PC-3 (cell line): Measurements from ENCODE around the gene TEX2. TPM values are rescaled to one million over a fixed set of nuclear protein-coding genes. Genes with fewer than 3 reads are reported as not detected.

ENCODE experiments used
- ATAC-seq: fragments of 200-7000 bp; cut with Tn5 transposase; 2 replicates; pipeline ENCODE4 v1.9.1; 2020; ENCODE audit warnings: mild to moderate bottlenecking, moderate library complexity
- BruUV-seq: library from RNA; stranded (reverse); fragments of 400-500 nt; replicated peaks from 2 replicates; lab custom pipeline; 2021; lab: Mats Ljungman, UMichigan
- CTCF ChIA-PET: fragments of 300-600 bp; sonication (Branson Sonifier 250); formaldehyde crosslinking; loops from one replicate; lab custom pipeline; 2022; ENCODE audit warnings: antibody characterized with exemption; lab: Charles Lee
- POLR2A ChIA-PET: fragments of 300-600 bp; sonication (Branson Sonifier 250); formaldehyde crosslinking; loops from one replicate; lab custom pipeline; 2022; ENCODE audit warnings: antibody characterized with exemption; ENCODE audit not compliant: unreplicated experiment; lab: Charles Lee
- DNase-seq: peaks from one replicate; pipeline ENCODE4 v3.0.0-alpha.2; 2015
- H2AFZ ChIP-seq: fragments of 300-600 bp; sonication (generic); 2 replicates; pipeline ENCODE4 v1.6.0; 2016; ENCODE audit warnings: antibody characterized with exemption, low read length
- H3F3A ChIP-seq: fragments of 300-600 bp; sonication (generic); one replicate; pipeline ENCODE4 v1.6.0; 2017; ENCODE audit warnings: antibody characterized with exemption, low read length, control low read depth, mild to moderate bottlenecking; ENCODE audit not compliant: unreplicated experiment
- H3K27ac ChIP-seq: fragments of 300-600 bp; sonication (generic); 2 replicates; pipeline ENCODE4 v1.5.1; 2016; ENCODE audit warnings: mild to moderate bottlenecking, low read length
- H3K27me3 ChIP-seq: fragments of 300-600 bp; sonication (generic); 2 replicates; pipeline ENCODE4 v1.6.1; 2016; ENCODE audit warnings: low read length, mixed read lengths
- H3K36me3 ChIP-seq: fragments of 300-600 bp; sonication (generic); 2 replicates; pipeline ENCODE4 v1.6.1; 2016; ENCODE audit warnings: low read depth, mixed run types, low read length, mixed read lengths
- H3K4me1 ChIP-seq: fragments of 300-600 bp; sonication (generic); 2 replicates; pipeline ENCODE4 v1.5.1; 2016; ENCODE audit warnings: low read length; ENCODE audit not compliant: insufficient read depth
- H3K4me2 ChIP-seq: fragments of 300-600 bp; sonication (generic); 2 replicates; pipeline ENCODE4 v1.6.0; 2016; ENCODE audit warnings: low read length
- H3K4me3 ChIP-seq: fragments of 300-600 bp; sonication (generic); 2 replicates; pipeline ENCODE4 v1.5.1; 2016; ENCODE audit warnings: mild to moderate bottlenecking, low read length, mixed read lengths
- H3K79me2 ChIP-seq: fragments of 300-600 bp; sonication (generic); 2 replicates; pipeline ENCODE4 v1.6.1; 2017; ENCODE audit warnings: low read length, mixed read lengths
- H3K9ac ChIP-seq: fragments of 300-600 bp; sonication (generic); 2 replicates; pipeline ENCODE4 v1.6.0; 2016; ENCODE audit warnings: mild to moderate bottlenecking, low read length
- H3K9me2 ChIP-seq: fragments of 300-600 bp; sonication (generic); replicated peaks from 2 replicates; pipeline ENCODE4 v1.6.1; 2016; ENCODE audit warnings: mixed run types, low read length, mixed read lengths
- H3K9me3 ChIP-seq: fragments of 300-600 bp; sonication (generic); 2 replicates; pipeline ENCODE4 v1.6.1; 2016; ENCODE audit warnings: low read length, mixed read lengths
- H4K20me1 ChIP-seq: fragments of 300-600 bp; sonication (generic); 2 replicates; pipeline ENCODE4 v1.6.1; 2016; ENCODE audit warnings: low read length, mixed read lengths
- EZH2 ChIP-seq: fragments of 300-600 bp; sonication (generic); IDR thresholded peaks from one replicate; pipeline ENCODE4 v1.6.1; 2017; ENCODE audit warnings: antibody characterized with exemption, mild to moderate bottlenecking, low read length; ENCODE audit not compliant: unreplicated experiment
- EZH2phosphoT487 ChIP-seq: fragments of 300-600 bp; sonication (generic); IDR thresholded peaks from 2 replicates; pipeline ENCODE4 v1.6.1; 2018; ENCODE audit warnings: mild to moderate bottlenecking, antibody characterized with exemption, low read length, borderline replicate concordance
- intact Hi-C: fragments of 100-400 bp; cut with micrococcal nuclease; formaldehyde crosslinking; loops from 2 replicates; pipeline ENCODE4 v1.9.0; 2023
- total RNA-seq: library from RNA; depleted of rRNA; stranded (reverse); fragments of >200 nt; gene quantifications from 2 replicates; pipeline ENCODE4 v1.2.3, GENCODE V29; 2014
- TF ChIP-seq, protein P1 (sequence below): fragments of 300-600 bp; sonication (generic); conservative IDR thresholded peaks from 2 replicates; pipeline ENCODE4 v1.5.1; 2017; ENCODE audit warnings: antibody characterized with exemption, low read depth, mild to moderate bottlenecking, low read length

TEX2 gene
- total RNA-seq, 1 experiment from 2014 or later, result 44.2 TPM

DNA sequence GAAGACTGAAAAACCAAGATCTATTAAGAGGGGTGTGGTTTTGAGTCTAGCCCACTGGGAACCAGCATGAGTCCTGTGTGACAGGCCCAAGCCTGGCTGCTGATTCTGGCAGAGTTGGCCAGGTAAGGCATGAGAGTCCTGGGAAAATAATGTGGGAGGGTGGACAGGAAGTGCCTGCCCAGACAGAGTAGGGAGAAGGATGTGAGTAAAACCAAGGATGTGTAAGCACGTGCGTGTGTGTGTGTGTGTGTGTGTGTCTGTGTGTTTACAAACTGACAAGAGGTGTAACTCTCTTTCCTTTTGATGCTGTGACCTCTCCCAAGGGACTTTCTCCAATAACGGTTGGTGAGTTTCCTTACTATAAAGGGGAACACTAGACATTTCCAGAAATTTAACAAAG, 15.6 kb upstream of the TEX2 start:
- Histone ChIP-seq H3F3A (no peaks in the 10 kb centered on the region), H3K27ac (peak overlapping the region; percentile 55), H3K36me3 (no peaks in the 10 kb centered on the region), H3K79me2 (no peaks in the 10 kb centered on the region), H3K9me3 (no peaks in the 10 kb centered on the region), H3K27me3 (no peaks in the 10 kb centered on the region), H3K4me3 (no peak overlapping the region), H3K9me2 (no peaks in the 10 kb centered on the region), H3K4me2 (no peak overlapping the region), H3K4me1 (peaks cover 14% of the 10 kb centered on the region), H3K9ac (no peak overlapping the region), H4K20me1 (no peaks in the 10 kb centered on the region), H2AFZ (peak overlapping the region; percentile 35; the same call in 1 of the 2 replicates)
- intact Hi-C loops, result loop anchor here (5.0 kb wide), 1 partner anchor 36 kb away; no protein-coding TSS in a partner anchor
- peak; percentile 97 for ATAC-seq
- no TSS peak for BruUV-seq
- TF ChIP-seq, protein P1, sequence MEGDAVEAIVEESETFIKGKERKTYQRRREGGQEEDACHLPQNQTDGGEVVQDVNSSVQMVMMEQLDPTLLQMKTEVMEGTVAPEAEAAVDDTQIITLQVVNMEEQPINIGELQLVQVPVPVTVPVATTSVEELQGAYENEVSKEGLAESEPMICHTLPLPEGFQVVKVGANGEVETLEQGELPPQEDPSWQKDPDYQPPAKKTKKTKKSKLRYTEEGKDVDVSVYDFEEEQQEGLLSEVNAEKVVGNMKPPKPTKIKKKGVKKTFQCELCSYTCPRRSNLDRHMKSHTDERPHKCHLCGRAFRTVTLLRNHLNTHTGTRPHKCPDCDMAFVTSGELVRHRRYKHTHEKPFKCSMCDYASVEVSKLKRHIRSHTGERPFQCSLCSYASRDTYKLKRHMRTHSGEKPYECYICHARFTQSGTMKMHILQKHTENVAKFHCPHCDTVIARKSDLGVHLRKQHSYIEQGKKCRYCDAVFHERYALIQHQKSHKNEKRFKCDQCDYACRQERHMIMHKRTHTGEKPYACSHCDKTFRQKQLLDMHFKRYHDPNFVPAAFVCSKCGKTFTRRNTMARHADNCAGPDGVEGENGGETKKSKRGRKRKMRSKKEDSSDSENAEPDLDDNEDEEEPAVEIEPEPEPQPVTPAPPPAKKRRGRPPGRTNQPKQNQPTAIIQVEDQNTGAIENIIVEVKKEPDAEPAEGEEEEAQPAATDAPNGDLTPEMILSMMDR, result no peak
- TF ChIP-seq EZH2phosphoT487 (no peak), EZH2 (no peak)
- CTCF ChIA-PET, result interaction anchor here (0.6 kb wide), 1 partner anchor 140 kb away, joined by 11 read pairs; no protein-coding TSS in a partner anchor
- peak; percentile 95 for DNase-seq
- POLR2A ChIA-PET, result interaction anchor here (0.6 kb wide), 1 partner anchor 681 kb away, joined by 18 read pairs; no protein-coding TSS in a partner anchor

DNA sequence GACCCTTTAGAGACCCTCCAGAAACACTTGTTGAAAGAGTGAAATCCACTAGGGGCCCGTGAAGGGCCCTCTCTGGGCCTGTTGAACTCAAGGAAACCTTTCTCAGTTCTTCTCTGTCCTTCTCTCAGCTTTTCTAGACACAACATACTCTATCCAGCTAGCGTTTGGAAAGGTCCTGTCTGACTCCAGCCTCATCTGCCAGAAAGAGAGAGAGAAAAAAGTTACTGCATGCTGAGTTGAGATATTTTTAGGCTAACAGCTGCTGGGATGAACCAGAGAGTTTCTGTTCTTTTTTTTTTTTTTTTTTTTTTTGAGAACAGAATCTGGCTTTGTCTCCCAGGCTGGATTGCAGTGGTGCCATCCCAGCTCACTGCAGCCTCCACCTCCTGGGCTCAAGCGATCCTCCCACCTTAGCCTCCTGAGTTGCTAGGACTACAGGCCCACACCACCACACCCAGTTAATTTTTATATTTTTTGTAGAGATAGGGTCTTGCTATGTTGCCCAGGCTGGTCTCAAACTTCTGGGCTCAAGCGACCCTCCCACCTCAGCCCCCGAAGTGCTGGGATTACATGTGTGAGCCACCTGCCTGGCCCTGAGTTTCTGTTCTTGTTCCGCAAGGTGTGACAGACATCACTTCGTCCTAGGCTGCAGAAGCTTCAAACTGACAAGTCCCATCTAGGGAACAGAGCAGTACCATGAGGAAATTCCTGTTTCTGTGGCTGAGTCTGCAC, 14.9 kb upstream of the TEX2 start:
- Histone ChIP-seq H3K27ac (peak overlapping the region; percentile 55), H3K79me2 (no peaks in the 10 kb centered on the region), H3K9me3 (no peaks in the 10 kb centered on the region), H3K4me2 (no peak overlapping the region), H4K20me1 (no peaks in the 10 kb centered on the region), H3K4me1 (peaks cover 14% of the 10 kb centered on the region), H3F3A (no peaks in the 10 kb centered on the region), H3K9ac (no peak overlapping the region), H2AFZ (0 out of 2 replicates have a peak overlapping the region, but pooled peaks have one; percentile 35), H3K9me2 (no peaks in the 10 kb centered on the region), H3K4me3 (no peak overlapping the region), H3K36me3 (no peaks in the 10 kb centered on the region), H3K27me3 (no peaks in the 10 kb centered on the region)
- intact Hi-C loops, result loop anchor here (5.0 kb wide), 1 partner anchor 36 kb away; no protein-coding TSS in a partner anchor
- POLR2A ChIA-PET, result no interaction called here
- DNase-seq (no peak), ATAC-seq (no peak)
- TF ChIP-seq, protein P1, result no peak
- BruUV-seq, result no TSS peak
- CTCF ChIA-PET, result interaction anchor here (0.7 kb wide), 1 partner anchor 133 kb away, joined by 9 read pairs; no protein-coding TSS in a partner anchor
